ENCODE data around the gene TM4SF4. TPM values are rescaled to one million over a fixed set of nuclear protein-coding genes. Genes with fewer than 3 reads are reported as not detected.
A peak's percentile ranks its signal among the peaks of the same experiment; 100 is the strongest.
"Not testable (repeated sequence)": the region's sequence is repeated elsewhere in the genome, so short reads cannot be mapped to it uniquely, and the experiment has no call there.

TM4SF4 gene
- total RNA-seq, 4 donors from 2014 or later: 0.13 to 2.3 TPM; not detected in 2

- Histone ChIP-seq H3K36me3 (no peaks in the 10 kb centered on the region), H3K27me3 (no peaks in the 10 kb centered on the region), H3K4me1 (peaks cover 6 to 9% of the 10 kb centered on the region in 2 donors), H3K9me3 (no peaks in the 10 kb centered on the region), H3K4me3 (no peak overlapping the region), H3K27ac (no peak overlapping the region)
- ATAC-seq (no peak), DNase-seq (no peak)
- in situ Hi-C loops (cut with MboI; ENCODE audit: low sequenced_read_pairs in 4 of 4) (no loop called here), intact Hi-C loops (cut with DNase I; ENCODE audit: low total_unique reads) (no loop called here)
- TF ChIP-seq CTCF (IDR thresholded peaks at IDR 0.05 in 4 of 5, conservative IDR thresholded peaks at IDR 0.05 in 1 of 5) (no peak), POLR2A (IDR thresholded peaks at IDR 0.05) (no peak)
Measured at GRCh38 chr3:149438981-149439380, 35.5 kb upstream of the TM4SF4 start.

- TF ChIP-seq CTCF (IDR thresholded peaks at IDR 0.05 in 4 of 5, conservative IDR thresholded peaks at IDR 0.05 in 1 of 5) (no peak), POLR2A (IDR thresholded peaks at IDR 0.05) (no peak)
- Histone ChIP-seq H3K4me1 (peaks cover 6 to 9% of the 10 kb centered on the region in 2 donors), H3K4me3 (no peak overlapping the region), H3K27me3 (no peaks in the 10 kb centered on the region), H3K36me3 (no peaks in the 10 kb centered on the region), H3K9me3 (no peaks in the 10 kb centered on the region), H3K27ac (no peak overlapping the region)
- in situ Hi-C loops (cut with MboI; ENCODE audit: low sequenced_read_pairs in 4 of 4): no loop called here
- ATAC-seq: no peak
- intact Hi-C loops (cut with DNase I; ENCODE audit: low total_unique reads): no loop called here
- no peak for DNase-seq
Measured at GRCh38 chr3:149441642-149442041, 32.9 kb upstream of the TM4SF4 start.

- H3K4me3 ChIP-seq: no peak overlapping the region
- DNase-seq: no peak
- no peak for ATAC-seq
- no peaks in the 10 kb centered on the region for H3K27me3 ChIP-seq
- H3K36me3 ChIP-seq: no peaks in the 10 kb centered on the region
- intact Hi-C loops (cut with DNase I; ENCODE audit: low total_unique reads) (no loop called here), in situ Hi-C loops (cut with MboI; ENCODE audit: low sequenced_read_pairs in 4 of 4) (no loop called here)
- TF ChIP-seq POLR2A (IDR thresholded peaks at IDR 0.05) (no peak), CTCF (IDR thresholded peaks at IDR 0.05 in 4 of 5, conservative IDR thresholded peaks at IDR 0.05 in 1 of 5) (no peak)
- H3K27ac ChIP-seq: no peak overlapping the region
- no peaks in the 10 kb centered on the region for H3K9me3 ChIP-seq
- peaks cover 6 to 9% of the 10 kb centered on the region in 2 donors for H3K4me1 ChIP-seq
Measured at GRCh38 chr3:149442043-149442442, 32.5 kb upstream of the TM4SF4 start.

GRCh38 chr3:149442851-149443544, 31.5 kb upstream of the TM4SF4 start:
- intact Hi-C loops (cut with DNase I; ENCODE audit: low total_unique reads) (no loop called here), in situ Hi-C loops (cut with MboI; ENCODE audit: low sequenced_read_pairs in 4 of 4) (no loop called here)
- H3K27ac ChIP-seq: no peak overlapping the region
- TF ChIP-seq POLR2A (IDR thresholded peaks at IDR 0.05) (no peak), CTCF (IDR thresholded peaks at IDR 0.05 in 4 of 5, conservative IDR thresholded peaks at IDR 0.05 in 1 of 5) (no peak)
- H3K4me1 ChIP-seq: peaks cover 6 to 9% of the 10 kb centered on the region in 2 donors
- H3K36me3 ChIP-seq: no peaks in the 10 kb centered on the region
- H3K27me3 ChIP-seq: no peaks in the 10 kb centered on the region
- H3K9me3 ChIP-seq: no peaks in the 10 kb centered on the region
- no peak for DNase-seq
- H3K4me3 ChIP-seq: no peak overlapping the region
- peak in 1 of 2 donors; percentile 62 for ATAC-seq

GRCh38 chr3:149443545-149443912, 31.0 kb upstream of the TM4SF4 start:
- ATAC-seq (no peak), DNase-seq (no peak)
- H3K4me1 ChIP-seq: peaks cover 6 to 9% of the 10 kb centered on the region in 2 donors
- H3K27ac ChIP-seq: no peak overlapping the region
- in situ Hi-C loops (cut with MboI; ENCODE audit: low sequenced_read_pairs in 4 of 4) (no loop called here), intact Hi-C loops (cut with DNase I; ENCODE audit: low total_unique reads) (no loop called here)
- H3K4me3 ChIP-seq: no peak overlapping the region
- TF ChIP-seq CTCF (IDR thresholded peaks at IDR 0.05 in 4 of 5, conservative IDR thresholded peaks at IDR 0.05 in 1 of 5): no peak
- TF ChIP-seq POLR2A (IDR thresholded peaks at IDR 0.05): no peak
- no peaks in the 10 kb centered on the region for H3K27me3 ChIP-seq
- H3K9me3 ChIP-seq: no peaks in the 10 kb centered on the region
- H3K36me3 ChIP-seq: no peaks in the 10 kb centered on the region

- in situ Hi-C loops (cut with MboI; ENCODE audit: low sequenced_read_pairs in 4 of 4); intact Hi-C loops (cut with DNase I; ENCODE audit: low total_unique reads); ATAC-seq; H3K9me3 ChIP-seq; H3K36me3 ChIP-seq; H3K4me3 ChIP-seq; H3K27ac ChIP-seq; H3K27me3 ChIP-seq; DNase-seq: not testable (repeated sequence)
- peaks cover 11 to 18% of the 10 kb centered on the region in 2 donors for H3K4me1 ChIP-seq
Measured at GRCh38 chr3:149444867-149445266, 29.6 kb upstream of the TM4SF4 start.

Data from gastrocnemius medialis (tissue), 4 donors.